ENCODE data around the gene PROSER2. TPM values are rescaled to one million over a fixed set of nuclear protein-coding genes. Genes with fewer than 3 reads are reported as not detected.

PROSER2 gene
- total and polyA plus RNA-seq, 2 donors (not counting 3 experiments of a cell fraction or from before 2014, with no cell fraction given) = 5.9 to 22.6 TPM

GRCh38 chr10:11822026-11822756 lies 965 bp upstream of the PROSER2 start:
- intact Hi-C loops (cut with micrococcal nuclease) (loop anchor here (2.0 to 5.0 kb wide), 3 partner anchors 40 to 100 kb away; no protein-coding TSS in a partner anchor), dilution Hi-C loops (cut with MboI; ENCODE audit: extremely low pct_ligation_motif_present, low sequenced_read_pairs) (no loop called here)
- peaks cover 4% of the 10 kb centered on the region for H3K4me1 ChIP-seq (ENCODE audit: control insufficient read depth, extremely low read depth, insufficient read depth, low read length)
- POLR2A ChIA-PET = interaction anchor here (1.0 kb wide), 1 partner anchor 8 kb away, joined by 4 read pairs; no protein-coding TSS in a partner anchor
- FAIRE-seq (no peak), DNase-seq (ENCODE audit: low read depth, low spot score) (no peak)
- CTCF ChIA-PET = interaction anchor here (0.7 to 5.6 kb wide), 4 partner anchors 15 to 39 kb away, joined by 3 to 80 read pairs (median 6); no protein-coding TSS in a partner anchor
- H3K27ac ChIP-seq (ENCODE audit: insufficient read depth, low read depth, low read length) = no peak overlapping the region
- TF ChIP-seq POLR2AphosphoS5 (IDR thresholded peaks at IDR 0.05; ENCODE audit: insufficient read depth, low read depth, low read length) (no peak), EZH2 (IDR thresholded peaks at IDR 0.05; ENCODE audit: borderline replicate concordance, low read depth, low read length, severe bottlenecking) (no peak), CTCF (IDR thresholded peaks at IDR 0.05; ENCODE audit: extremely low read depth in 1 of 2, insufficient read depth in 1 of 2, low read depth in 1 of 2, low read length in 2 of 2) (no peak), POLR2A (IDR thresholded peaks at IDR 0.05; ENCODE audit: low read depth, low read length) (no peak), JUN (IDR thresholded peaks at IDR 0.05; ENCODE audit: borderline replicate concordance, insufficient read depth, insufficient read length, low read depth) (no peak), GATA2 (IDR thresholded peaks at IDR 0.05; ENCODE audit: insufficient read depth, insufficient read length, low read depth, low read length) (no peak), MYC (IDR thresholded peaks at IDR 0.05; ENCODE audit: low read depth, low read length) (no peak), FOS (IDR thresholded peaks at IDR 0.05; ENCODE audit: borderline replicate concordance, insufficient read depth, low read length) (no peak), MAX (IDR thresholded peaks at IDR 0.05; ENCODE audit: insufficient read depth, insufficient read length) (no peak)
- H3K27me3 ChIP-seq (ENCODE audit: control insufficient read depth in 2 of 2, insufficient read depth in 2 of 2, low read length in 2 of 2) = no peaks in the 10 kb centered on the region
- H3K36me3 ChIP-seq (ENCODE audit: control insufficient read depth in 2 of 2, extremely low read depth in 1 of 2, insufficient read depth in 2 of 2, low read length in 2 of 2) = no peaks in the 10 kb centered on the region
- H2AFZ ChIP-seq (ENCODE audit: low read depth, low read length) = no peak overlapping the region
- no peaks in the 10 kb centered on the region for H3K9me3 ChIP-seq (replicated peaks; ENCODE audit: control insufficient read depth, insufficient read depth, low read length)
- H3K79me2 ChIP-seq (ENCODE audit: control insufficient read depth, insufficient read depth, low read length) = peaks cover 24% of the 10 kb centered on the region
- H3K9me1 ChIP-seq (replicated peaks; ENCODE audit: control insufficient read depth, extremely low read depth, insufficient read depth, low read length) = no peaks in the 10 kb centered on the region
- BruUV-seq (replicated peaks) = no TSS peak
- no peaks in the 10 kb centered on the region for H4K20me1 ChIP-seq (replicated peaks; ENCODE audit: control insufficient read depth, extremely low read depth, insufficient read depth, low read length)
- H3K9ac ChIP-seq (replicated peaks; ENCODE audit: extremely low read depth, insufficient read depth, low read length) = no peak overlapping the region
- H3K4me2 ChIP-seq (ENCODE audit: insufficient read depth, low read length) = no peak overlapping the region
- H3K4me3 ChIP-seq (replicated peaks in 1 of 3; ENCODE audit: insufficient read depth in 1 of 3, low read depth in 1 of 3, low read length in 3 of 3) = no peak overlapping the region
